Ovary (tissue), 9 donors: ENCODE results near the gene DNAH11. TPM values are rescaled to one million over a fixed set of nuclear protein-coding genes. Genes with fewer than 3 reads are reported as not detected.
"Not testable (repeated sequence)": the region's sequence is repeated elsewhere in the genome, so short reads cannot be mapped to it uniquely, and the experiment has no call there.

ENCODE experiments used
- DNase-seq, 5 donors: peaks; one replicate each; pipeline ENCODE4 v3.0.0-alpha.2; 2019 to 2020
- H3K27ac ChIP-seq, 2 donors: fragments of 200-600 bp; one replicate each; pipeline versions ENCODE4 v1.5.1 to v1.8.0; 2019 to 2022
- H3K27me3 ChIP-seq: fragments of 200-600 bp; one replicate; pipeline ENCODE4 v1.8.0; 2022
- H3K36me3 ChIP-seq: fragments of 200-600 bp; sonication (generic); one replicate; pipeline ENCODE4 v1.5.1; 2019
- H3K4me1 ChIP-seq: one replicate; pipeline ENCODE4 v1.8.1; 2013; ENCODE audit warnings: mild to moderate bottlenecking, moderate library complexity; ENCODE audit not compliant: insufficient read depth
- H3K4me3 ChIP-seq: fragments of 200-600 bp; sonication (generic); one replicate; pipeline ENCODE4 v1.5.1; 2017
- H3K9me3 ChIP-seq, 2 donors: fragments of 200-600 bp in 1 of 2; sonication (generic) in 1 of 2; one replicate each; pipeline versions ENCODE4 v1.5.1 to v1.8.1; 2013 to 2019; ENCODE audit warnings: mild to moderate bottlenecking in 1 of 2, moderate library complexity in 1 of 2
- CTCF ChIP-seq, 3 donors: fragments of 450-650 bp in 2 of 3; fragments of 200-600 bp in 1 of 3; IDR thresholded peaks; one replicate each; pipeline versions ENCODE4 v1.5.1 to v1.8.0; 2016 to 2022; ENCODE audit warnings: antibody characterized with exemption in 3 of 3, mild to moderate bottlenecking in 1 of 3
- EP300 ChIP-seq: sonication (generic); formaldehyde crosslinking; IDR thresholded peaks from one replicate; pipeline ENCODE4 v1.6.1; 2017; ENCODE audit warnings: antibody characterized with exemption
- POLR2A ChIP-seq: fragments of 450-650 bp; IDR thresholded peaks from one replicate; pipeline ENCODE4 v1.6.1; 2017; ENCODE audit warnings: antibody characterized with exemption, mild to moderate bottlenecking, moderate library complexity
- WGBS, 3 donors: extraction: QIAGEN DNeasy Blood & Tissue Kit in 1 of 3; methylation state at CpG; one replicate each; pipeline versions ENCODE4 v1.1.5 to v1.1.7; 2013 to 2017; 5-methylcytosine and 5-hydroxymethylcytosine counted together
- intact Hi-C, 4 donors: fragments of 100-400 bp; cut with DNase I; formaldehyde crosslinking; loops; one replicate each; pipeline versions ENCODE4 v1.11.0 to v1.15.1; 2022 to 2023
- polyA plus RNA-seq, 2 donors: library from polyadenylated mRNA; stranded (reverse); fragments of 200-250 nt in 1 of 2; fragments of 350-450 nt in 1 of 2; fragmentation: Illumina TruSeq in 1 of 2; extraction: RNeasy Lipid Tissue Mini Kit (QIAGEN cat#74804) in 1 of 2; gene quantifications; one replicate each; pipeline ENCODE4 v1.2.3, GENCODE V29; 2013 to 2014
- total RNA-seq, 7 donors: library from RNA; depleted of rRNA in 2 of 7; stranded (reverse); fragments of >200 nt in 2 of 7; fragmentation: NEBNext Ultra II Directional in 3 of 7; extraction: Animal tissue kit (Norgen Biotek cat#: 25700) in 3 of 7; gene quantifications; one replicate each; pipeline versions ENCODE4 v1.1.0 to v1.2.4, GENCODE V29; 2016 to 2023
- donor health status: DM: no; HTN: no; CAD: no; lungs with moderate emphysema.
- donor health status: DM: no; HTN: no; CAD: no.
- donor health status: Bipolar disorder and iron deficiency.
- donor health status: DM: yes; HTN: yes; CAD: no.
- donor health status: DM: no; HTN: no; CAD: no.
- donor health status: DM: yes; HTN: yes; CAD: no.

DNAH11 gene
- total and polyA plus RNA-seq, 9 donors: 0.05 to 44.3 (median 2.6) TPM

- H3K4me3 ChIP-seq: no peak overlapping the region
- H3K27ac ChIP-seq: no peak overlapping the region
- 56 to 59% (median 57%) methylated on average over 3 of the region's 3 CpGs for WGBS, 3 donors
- no peaks in the 10 kb centered on the region for H3K9me3 ChIP-seq
- TF ChIP-seq POLR2A: no peak
- TF ChIP-seq EP300: no peak
- no peak for TF ChIP-seq CTCF (IDR thresholded peaks at IDR 0.05)
- intact Hi-C loops: no loop called here
- no peaks in the 10 kb centered on the region for H3K36me3 ChIP-seq
- H3K4me1 ChIP-seq: no peaks in the 10 kb centered on the region
- DNase-seq: no peak
- H3K27me3 ChIP-seq: no peaks in the 10 kb centered on the region
These were observed 132.4 kb downstream of the DNAH11 start for GRCh38 chr7:21675255-21675654.

GRCh38 chr7:21690705-21691104 is 147.9 kb downstream of the DNAH11 start:
- H3K9me3 ChIP-seq: no peaks in the 10 kb centered on the region
- no peak for TF ChIP-seq POLR2A
- DNase-seq: no peak
- H3K4me1 ChIP-seq: no peaks in the 10 kb centered on the region
- no peak overlapping the region for H3K4me3 ChIP-seq
- H3K36me3 ChIP-seq: no peaks in the 10 kb centered on the region
- intact Hi-C loops: no loop called here
- H3K27ac ChIP-seq: no peak overlapping the region
- no peaks in the 10 kb centered on the region for H3K27me3 ChIP-seq
- WGBS, 3 donors: 22 to 46% (median 30%) methylated on average over 5 of the region's 5 CpGs

GRCh38 chr7:21691146-21691545 is 148.3 kb downstream of the DNAH11 start:
- H3K27me3 ChIP-seq, H3K9me3 ChIP-seq, DNase-seq, intact Hi-C loops, H3K4me3 ChIP-seq, H3K27ac ChIP-seq, H3K4me1 ChIP-seq, H3K36me3 ChIP-seq: not testable (repeated sequence)
- WGBS, 3 donors: 59 to 70% (median 65%) methylated on average over 4 to 5 of the region's 5 CpGs

GRCh38 chr7:21700587-21700986 is 157.7 kb downstream of the DNAH11 start:
- H3K27me3 ChIP-seq, intact Hi-C loops, H3K4me3 ChIP-seq, DNase-seq, H3K4me1 ChIP-seq, H3K9me3 ChIP-seq, H3K27ac ChIP-seq, H3K36me3 ChIP-seq: not testable (repeated sequence)
- WGBS, 3 donors: 67 to 86% (median 69%) methylated on average over 1 of the region's 1 CpG

GRCh38 chr7:21702303-21702702 is 159.5 kb downstream of the DNAH11 start:
- Histone ChIP-seq H3K36me3 (no peaks in the 10 kb centered on the region), H3K4me3 (no peak overlapping the region), H3K27me3 (no peaks in the 10 kb centered on the region), H3K9me3 (no peaks in the 10 kb centered on the region), H3K4me1 (no peaks in the 10 kb centered on the region), H3K27ac (no peak overlapping the region)
- no peak for DNase-seq
- 61 to 79% (median 75%) methylated on average over 3 of the region's 3 CpGs for WGBS, 3 donors
- intact Hi-C loops: no loop called here
- TF ChIP-seq EP300 (no peak), CTCF (IDR thresholded peaks at IDR 0.05) (no peak), POLR2A (no peak)

GRCh38 chr7:21704359-21704758 is 161.5 kb downstream of the DNAH11 start:
- Histone ChIP-seq H3K9me3 (no peaks in the 10 kb centered on the region), H3K36me3 (no peaks in the 10 kb centered on the region), H3K4me1 (no peaks in the 10 kb centered on the region), H3K27ac (no peak overlapping the region), H3K4me3 (no peak overlapping the region), H3K27me3 (no peaks in the 10 kb centered on the region)
- WGBS, 3 donors: 36 to 51% (median 40%) methylated on average over 4 of the region's 4 CpGs
- no peak for TF ChIP-seq CTCF (IDR thresholded peaks at IDR 0.05)
- no peak for TF ChIP-seq POLR2A
- TF ChIP-seq EP300: no peak
- no peak for DNase-seq
- intact Hi-C loops: no loop called here
